CD8-positive, alpha-beta memory T cell (primary cell): ENCODE measurements around the gene AGK. TPM values are rescaled to one million over a fixed set of nuclear protein-coding genes. Genes with fewer than 3 reads are reported as not detected.
A peak's percentile ranks its signal among the peaks of the same experiment; 100 is the strongest.
"Not testable (repeated sequence)": the region's sequence is repeated elsewhere in the genome, so short reads cannot be mapped to it uniquely, and the experiment has no call there.

Experiments used
- CTCF ChIA-PET: fragments of 350-600 bp; sonication (Branson Sonifier 250); formaldehyde crosslinking; loops from one replicate; lab custom pipeline; 2021; ENCODE audit warnings: antibody characterized with exemption; lab: Charles Lee
- POLR2A ChIA-PET: fragments of 350-600 bp; sonication (Branson Sonifier 250); formaldehyde crosslinking; loops from one replicate; lab custom pipeline; 2021; ENCODE audit warnings: antibody characterized with exemption; lab: Charles Lee
- DNase-seq, 5 donors: peaks; one replicate each; pipeline versions ENCODE4 v3.0.0 to v3.0.0-alpha.2; 2020 to 2022; ENCODE audit warnings: mixed read lengths in 1 of 5
- H3K27ac ChIP-seq: one replicate; pipeline ENCODE4 v1.7.0; 2013; ENCODE audit warnings: low read depth, mild to moderate bottlenecking, low read length, moderate library complexity
- H3K27me3 ChIP-seq: 2 replicates; pipeline ENCODE4 v1.7.0; 2013; ENCODE audit warnings: low read length, mild to moderate bottlenecking; ENCODE audit not compliant: insufficient read depth, poor library complexity, severe bottlenecking
- H3K36me3 ChIP-seq: 2 replicates; pipeline ENCODE4 v1.7.0; 2013; ENCODE audit warnings: mild to moderate bottlenecking, low read length, moderate library complexity; ENCODE audit not compliant: insufficient read depth
- H3K4me1 ChIP-seq: 2 replicates; pipeline ENCODE4 v1.7.0; 2013; ENCODE audit warnings: mild to moderate bottlenecking, low read length, moderate library complexity; ENCODE audit not compliant: insufficient read depth
- H3K4me3 ChIP-seq: 2 replicates; pipeline ENCODE4 v1.7.0; 2013; ENCODE audit warnings: mild to moderate bottlenecking, low read length
- H3K9me3 ChIP-seq: 2 replicates; pipeline ENCODE4 v1.7.0; 2013; ENCODE audit warnings: mild to moderate bottlenecking, low read length
- H3K27ac Mint-ChIP-seq, 8 donors: one replicate each; pipeline ENCODE4 v1.8.0; 2020 to 2021; ENCODE audit warnings: mixed read lengths in 8 of 8, mild to moderate bottlenecking in 6 of 8, inconsistent platforms in 3 of 8, moderate library complexity in 3 of 8
- H3K27me3 Mint-ChIP-seq, 2 donors: one replicate each; pipeline ENCODE4 v1.8.0; 2020 to 2021; ENCODE audit warnings: mixed read lengths in 2 of 2, mild to moderate bottlenecking in 1 of 2, moderate library complexity in 1 of 2
- H3K36me3 Mint-ChIP-seq, 3 donors: one replicate each; pipeline ENCODE4 v1.8.0; 2020 to 2021; ENCODE audit warnings: mixed read lengths in 3 of 3, inconsistent platforms in 1 of 3, mild to moderate bottlenecking in 1 of 3
- H3K4me1 Mint-ChIP-seq, 3 donors: one replicate each; pipeline ENCODE4 v1.8.0; 2020 to 2021; ENCODE audit warnings: mixed read lengths in 3 of 3, inconsistent platforms in 1 of 3, mild to moderate bottlenecking in 1 of 3
- H3K4me3 Mint-ChIP-seq, 7 donors: one replicate each; pipeline ENCODE4 v1.8.0; 2020 to 2021; ENCODE audit warnings: mixed read lengths in 7 of 7, mild to moderate bottlenecking in 6 of 7, moderate library complexity in 4 of 7, inconsistent platforms in 2 of 7
- H3K9me3 Mint-ChIP-seq, 5 donors: one replicate each; pipeline ENCODE4 v1.8.0; 2020 to 2022; ENCODE audit warnings: mixed read lengths in 5 of 5, mild to moderate bottlenecking in 3 of 5, moderate library complexity in 2 of 5, inconsistent platforms in 1 of 5
- polyA plus RNA-seq: library from polyadenylated mRNA; unstranded; fragments of 300-500 nt; fragmentation: Illumina TruSeq; gene quantifications from one replicate; pipeline ENCODE4 v1.2.3, GENCODE V29; 2021
- total RNA-seq, 2 experiments: library from RNA; stranded (reverse); gene quantifications; one replicate each; pipeline ENCODE4 v1.2.3, GENCODE V29; 2021

AGK gene
- total and polyA plus RNA-seq, 3 experiments from 2014 or later: 42.8 to 94.3 (median 88.5) TPM

DNA sequence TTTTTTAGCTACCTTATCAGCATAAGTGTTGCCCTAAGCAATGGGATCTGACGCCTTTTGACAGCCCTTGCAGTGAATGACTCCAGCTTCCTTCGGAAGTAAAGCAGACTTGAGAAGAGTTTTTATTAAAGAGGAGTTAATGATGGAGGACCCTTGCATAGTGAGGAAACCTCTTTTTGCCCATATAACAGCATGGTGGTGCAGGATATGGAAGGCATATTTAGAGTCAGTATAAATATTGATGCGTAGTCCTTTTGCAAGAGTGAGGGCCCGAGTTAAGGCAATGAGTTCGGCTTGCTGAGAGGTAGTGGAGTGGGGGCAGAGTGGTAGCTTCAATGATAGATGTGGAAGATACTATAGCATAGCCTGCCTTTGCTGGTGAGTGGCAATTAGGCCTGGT lies 28.7 kb downstream of the AGK start:
- H3K4me1 Mint-ChIP-seq: peaks cover 10 to 24% (median 24%) of the 10 kb centered on the region in 3 donors
- CTCF ChIA-PET, POLR2A ChIA-PET: not testable (repeated sequence)

GRCh38 chr7:141582063-141582462 lies 30.9 kb downstream of the AGK start:
- H3K36me3 Mint-ChIP-seq: peaks cover 11 to 28% (median 14%) of the 10 kb centered on the region in 3 donors
- POLR2A ChIA-PET, H3K4me1 ChIP-seq, CTCF ChIA-PET, H3K27me3 Mint-ChIP-seq, H3K36me3 ChIP-seq, H3K27ac ChIP-seq, H3K27me3 ChIP-seq, H3K27ac Mint-ChIP-seq, H3K9me3 Mint-ChIP-seq, H3K4me3 ChIP-seq, H3K4me3 Mint-ChIP-seq, DNase-seq, H3K9me3 ChIP-seq: not testable (repeated sequence)
- peaks cover 29 to 45% (median 45%) of the 10 kb centered on the region in 3 donors for H3K4me1 Mint-ChIP-seq

More for the DNA sequence above, 28.7 kb downstream of the AGK start:
- not testable (repeated sequence) for H3K4me3 ChIP-seq, H3K9me3 ChIP-seq, H3K27me3 ChIP-seq, H3K27me3 Mint-ChIP-seq, H3K4me3 Mint-ChIP-seq, H3K27ac ChIP-seq, H3K4me1 ChIP-seq, DNase-seq, H3K36me3 ChIP-seq, H3K27ac Mint-ChIP-seq
- Mint-ChIP-seq H3K36me3 (peaks cover 19 to 34% (median 31%) of the 10 kb centered on the region in 3 donors), H3K9me3 (peaks cover 12 to 21% (median 17%) of the 10 kb centered on the region in 5 donors)

DNA sequence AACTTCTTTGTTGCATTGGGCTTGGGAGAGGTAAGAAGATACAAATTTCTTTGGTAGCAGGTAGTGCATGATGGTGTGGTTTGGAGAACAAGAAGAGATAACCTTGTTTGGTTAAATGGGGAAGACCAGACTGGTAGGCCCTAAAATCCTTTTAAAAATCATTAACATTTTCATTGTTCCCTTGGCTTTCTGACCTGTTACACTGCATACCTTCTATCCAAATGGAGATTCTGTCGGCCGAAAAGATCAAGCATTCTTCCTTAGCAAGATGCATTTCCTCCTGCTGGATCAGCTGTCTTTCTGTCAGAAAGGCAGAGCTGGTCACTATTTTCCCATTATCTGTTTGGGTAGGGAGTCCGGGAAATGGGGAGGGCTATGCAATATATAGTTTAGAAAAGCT lies 33.7 kb downstream of the AGK start:
- H3K27me3 Mint-ChIP-seq: no peaks in the 10 kb centered on the region
- peaks cover 12 to 33% (median 14%) of the 10 kb centered on the region in 3 donors for H3K36me3 Mint-ChIP-seq
- ChIA-PET POLR2A (no interaction called here), CTCF (no interaction called here)
- no peaks in the 10 kb centered on the region for H3K9me3 ChIP-seq
- no peak for DNase-seq
- H3K27ac ChIP-seq: no peak overlapping the region
- no peak overlapping the region for H3K4me3 Mint-ChIP-seq
- H3K4me1 ChIP-seq: no peaks in the 10 kb centered on the region
- H3K27ac Mint-ChIP-seq: peak overlapping the region in 2 of 8 donors; percentile 10 to 15
- peaks cover 41 to 64% (median 63%) of the 10 kb centered on the region in 3 donors for H3K4me1 Mint-ChIP-seq
- H3K4me3 ChIP-seq: no peak overlapping the region
- H3K27me3 ChIP-seq: no peaks in the 10 kb centered on the region
- no peaks in the 10 kb centered on the region for H3K9me3 Mint-ChIP-seq
- no peaks in the 10 kb centered on the region for H3K36me3 ChIP-seq

GRCh38 chr7:141585592-141586510 lies 34.6 kb downstream of the AGK start:
- ChIA-PET CTCF (no interaction called here), POLR2A (no interaction called here)
- no peaks in the 10 kb centered on the region for H3K27me3 ChIP-seq
- Mint-ChIP-seq H3K27me3 (no peaks in the 10 kb centered on the region), H3K36me3 (peaks cover 14 to 34% (median 14%) of the 10 kb centered on the region in 3 donors), H3K27ac (peak overlapping the region in 7 of 8 donors; percentile 8 to 71 (median 49)), H3K9me3 (no peaks in the 10 kb centered on the region), H3K4me1 (peaks cover 50 to 73% (median 72%) of the 10 kb centered on the region in 3 donors), H3K4me3 (peak overlapping the region in 1 of 7 donors; percentile 72)
- DNase-seq: no peak
- H3K4me3 ChIP-seq: no peak overlapping the region
- no peaks in the 10 kb centered on the region for H3K4me1 ChIP-seq
- no peaks in the 10 kb centered on the region for H3K36me3 ChIP-seq
- H3K27ac ChIP-seq: no peak overlapping the region
- H3K9me3 ChIP-seq: no peaks in the 10 kb centered on the region

DNA sequence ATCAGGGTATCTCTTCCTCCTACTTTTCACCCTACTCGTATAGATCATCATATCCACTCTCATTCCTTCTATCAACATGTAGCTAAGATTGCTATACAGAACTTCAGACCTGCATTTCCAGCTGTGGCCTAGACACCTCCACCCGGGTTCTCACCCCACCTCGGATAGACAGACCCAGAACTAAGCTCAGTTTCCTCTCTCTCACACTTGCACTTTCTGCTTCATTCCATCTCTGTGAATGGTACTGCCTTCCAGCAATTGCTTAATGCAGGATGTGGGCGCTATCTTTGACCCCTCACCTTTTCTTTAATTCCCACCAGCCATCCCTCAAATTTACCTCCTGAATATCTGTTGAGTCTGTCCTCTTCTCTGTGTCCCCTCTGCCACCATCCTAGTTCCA lies 35.7 kb downstream of the AGK start:
- Mint-ChIP-seq H3K9me3 (no peaks in the 10 kb centered on the region), H3K27ac (peak overlapping the region in 7 of 8 donors; percentile 25 to 90 (median 69)), H3K4me3 (peak overlapping the region in 6 of 7 donors; percentile 24 to 72 (median 30)), H3K36me3 (peaks cover 14 to 38% (median 14%) of the 10 kb centered on the region in 3 donors), H3K27me3 (no peaks in the 10 kb centered on the region), H3K4me1 (peaks cover 50 to 74% (median 72%) of the 10 kb centered on the region in 3 donors)
- Histone ChIP-seq H3K4me3 (no peak overlapping the region), H3K9me3 (no peaks in the 10 kb centered on the region), H3K36me3 (no peaks in the 10 kb centered on the region), H3K27me3 (no peaks in the 10 kb centered on the region), H3K4me1 (no peaks in the 10 kb centered on the region), H3K27ac (no peak overlapping the region)
- ChIA-PET CTCF (no interaction called here), POLR2A (no interaction called here)
- no peak for DNase-seq

DNA sequence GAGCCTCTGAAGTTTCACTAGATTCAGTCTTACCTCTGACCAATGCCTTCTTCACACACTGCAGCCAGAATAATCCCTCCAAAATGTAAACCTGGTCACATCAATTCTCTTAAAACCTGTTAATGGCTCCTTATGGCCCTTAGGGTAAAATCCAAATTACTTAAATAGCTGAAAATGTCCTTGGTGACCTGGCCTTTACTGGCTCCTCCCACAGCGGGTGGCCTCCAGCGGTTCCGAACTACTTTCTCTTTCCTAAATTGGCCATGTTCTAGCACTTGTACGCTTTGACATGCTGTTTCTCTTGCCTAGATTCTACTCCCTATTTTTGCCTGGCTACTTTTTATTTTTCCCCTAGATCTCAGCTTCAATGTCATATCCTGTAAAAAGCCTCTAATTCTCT lies 36.1 kb downstream of the AGK start:
- no peaks in the 10 kb centered on the region for H3K9me3 ChIP-seq
- H3K4me1 Mint-ChIP-seq: peaks cover 50 to 77% (median 70%) of the 10 kb centered on the region in 3 donors
- no peaks in the 10 kb centered on the region for H3K27me3 Mint-ChIP-seq
- peak overlapping the region in 5 of 7 donors; percentile 1 to 72 (median 30) for H3K4me3 Mint-ChIP-seq
- H3K9me3 Mint-ChIP-seq: no peaks in the 10 kb centered on the region
- peaks cover 13 to 42% (median 17%) of the 10 kb centered on the region in 3 donors for H3K36me3 Mint-ChIP-seq
- no peaks in the 10 kb centered on the region for H3K27me3 ChIP-seq
- H3K4me3 ChIP-seq: no peak overlapping the region
- DNase-seq: no peak
- H3K27ac Mint-ChIP-seq: peak overlapping the region in 6 of 8 donors; percentile 13 to 78 (median 56)
- H3K36me3 ChIP-seq: no peaks in the 10 kb centered on the region
- no peaks in the 10 kb centered on the region for H3K4me1 ChIP-seq
- H3K27ac ChIP-seq: no peak overlapping the region
- ChIA-PET POLR2A (no interaction called here), CTCF (no interaction called here)

DNA sequence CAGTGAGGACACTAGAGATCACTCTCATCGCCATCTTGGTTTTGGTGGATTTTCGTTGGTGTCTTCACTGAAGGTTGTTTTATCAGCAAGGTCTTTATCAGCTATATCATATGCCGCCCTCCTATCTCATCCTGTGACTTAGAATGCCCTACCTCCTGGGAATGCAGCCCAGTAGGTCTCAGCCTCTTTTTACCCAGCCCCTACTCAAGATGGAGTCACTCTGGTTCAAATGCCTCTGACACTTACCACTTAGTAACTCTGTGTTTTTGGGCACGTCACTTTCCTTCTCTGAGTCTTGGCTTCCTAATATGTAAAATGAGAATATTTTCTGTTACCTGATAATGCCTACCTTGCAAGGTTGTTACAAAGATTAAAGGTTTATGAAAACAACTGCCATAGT lies 37.7 kb downstream of the AGK start:
- Histone ChIP-seq H3K27me3 (no peaks in the 10 kb centered on the region), H3K4me1 (no peaks in the 10 kb centered on the region), H3K27ac (no peak overlapping the region), H3K4me3 (no peak overlapping the region), H3K36me3 (no peaks in the 10 kb centered on the region), H3K9me3 (no peaks in the 10 kb centered on the region)
- CTCF ChIA-PET: no interaction called here
- Mint-ChIP-seq H3K27ac (peak overlapping the region in 1 of 8 donors; percentile 39), H3K4me1 (peaks cover 46 to 63% (median 62%) of the 10 kb centered on the region in 3 donors), H3K27me3 (no peaks in the 10 kb centered on the region), H3K4me3 (no peak overlapping the region), H3K9me3 (no peaks in the 10 kb centered on the region), H3K36me3 (peaks cover 3 to 52% (median 25%) of the 10 kb centered on the region in 3 donors)
- POLR2A ChIA-PET: no interaction called here
- no peak for DNase-seq

DNA sequence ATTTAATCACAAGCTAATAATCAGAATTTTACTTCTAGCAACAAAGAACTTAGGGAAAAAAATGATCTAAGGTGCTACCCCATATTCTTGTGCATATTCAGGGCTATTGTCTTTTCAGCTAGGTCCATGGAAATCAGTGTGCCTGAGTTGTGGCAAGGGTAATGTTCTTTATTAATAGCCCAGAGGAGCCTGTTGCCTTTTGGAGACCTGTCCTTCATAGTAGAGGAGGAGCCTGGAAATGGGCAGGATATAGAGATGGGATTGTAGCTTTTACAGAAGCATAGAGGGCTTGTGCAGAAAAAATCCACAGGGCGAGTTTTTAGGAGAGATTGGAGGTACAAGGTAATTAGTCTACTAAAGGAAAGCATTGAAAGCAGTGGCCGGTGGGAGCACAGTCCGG lies 38.9 kb downstream of the AGK start:
- no peak overlapping the region for H3K4me3 ChIP-seq
- Mint-ChIP-seq H3K27ac (peak overlapping the region in 3 of 8 donors; percentile 4 to 72 (median 35)), H3K4me3 (no peak overlapping the region), H3K4me1 (peaks cover 39 to 54% (median 50%) of the 10 kb centered on the region in 3 donors), H3K9me3 (no peaks in the 10 kb centered on the region), H3K36me3 (peaks cover 0 to 53% (median 27%) of the 10 kb centered on the region in 3 donors), H3K27me3 (no peaks in the 10 kb centered on the region)
- ChIA-PET CTCF (no interaction called here), POLR2A (no interaction called here)
- H3K9me3 ChIP-seq: no peaks in the 10 kb centered on the region
- H3K27ac ChIP-seq: no peak overlapping the region
- no peaks in the 10 kb centered on the region for H3K4me1 ChIP-seq
- no peaks in the 10 kb centered on the region for H3K36me3 ChIP-seq
- DNase-seq: no peak
- no peaks in the 10 kb centered on the region for H3K27me3 ChIP-seq
